ENCODE data around the gene C16orf96.

Gene C16orf96

GRCh38 chr16:4602331-4602730, 46.2 kb downstream of the C16orf96 start:
- no peak for DNase-seq

GRCh38 chr16:4603624-4604170, 47.6 kb downstream of the C16orf96 start:
- DNase-seq, result no peak

GRCh38 chr16:4604401-4604800, 48.3 kb downstream of the C16orf96 start:
- no peak for DNase-seq

- no peak for DNase-seq
Observed at GRCh38 chr16:4606354-4606753, 50.2 kb downstream of the C16orf96 start.

GRCh38 chr16:4607841-4608703, 51.9 kb downstream of the C16orf96 start:
- no peak for DNase-seq

- no peak for DNase-seq
Observed at GRCh38 chr16:4608704-4608980, 52.5 kb downstream of the C16orf96 start.

GRCh38 chr16:4609200-4610010, 53.3 kb downstream of the C16orf96 start:
- no peak for DNase-seq

GRCh38 chr16:4610011-4611005, 54.2 kb downstream of the C16orf96 start:
- no peak for DNase-seq

- no peak for DNase-seq
Observed at GRCh38 chr16:4611337-4612021, 55.3 kb downstream of the C16orf96 start.

- no peak for DNase-seq
Observed at GRCh38 chr16:4612474-4612931, 56.4 kb downstream of the C16orf96 start.

- DNase-seq, result no peak
Observed at GRCh38 chr16:4612977-4613635, 57.0 kb downstream of the C16orf96 start.

- DNase-seq, result peak; percentile 64
Observed at GRCh38 chr16:4613636-4614570, 57.8 kb downstream of the C16orf96 start.

GRCh38 chr16:4614571-4615383, 58.6 kb downstream of the C16orf96 start, which contains the start of gene UBALD1:
Gene UBALD1, minus strand, starts transcription at chr16:4614888. Its CDS starts 91 bp downstream, at chr16:4614797.
- peak; percentile 92 for DNase-seq

- no peak for DNase-seq
Observed at GRCh38 chr16:4615384-4616046, 59.4 kb downstream of the C16orf96 start.

GRCh38 chr16:4616047-4616811, 60.1 kb downstream of the C16orf96 start:
- peak; percentile 95 for DNase-seq

GRCh38 chr16:4617880-4618279, 61.7 kb downstream of the C16orf96 start:
- no peak for DNase-seq

GRCh38 chr16:4618645-4619418, 62.7 kb downstream of the C16orf96 start:
- no peak for DNase-seq
